AG10803 (cell line): Measurements from ENCODE around the gene ZNF844.
A peak's percentile ranks its signal among the peaks of the same experiment; 100 is the strongest.
"Not testable (repeated sequence)": the region's sequence is repeated elsewhere in the genome, so short reads cannot be mapped to it uniquely, and the experiment has no call there.

Experiments used
- DNase-seq: peaks from one replicate; pipeline ENCODE4 v3.0.0; 2010; ENCODE audit warnings: low read depth
- H3K4me3 ChIP-seq: 2 replicates; pipeline ENCODE4 v1.5.1; 2011; ENCODE audit warnings: mild to moderate bottlenecking, low read length, control low read depth
- TF ChIP-seq, protein P1 (sequence below): conservative IDR thresholded peaks from 2 replicates; pipeline ENCODE4 v1.5.1; 2011; ENCODE audit warnings: mild to moderate bottlenecking, low read length, control low read depth, inconsistent platforms

Gene ZNF844

GRCh38 chr19:12075538-12076139 is 11.1 kb downstream of the ZNF844 start:
- no peak overlapping the region for H3K4me3 ChIP-seq
- TF ChIP-seq, protein P1, sequence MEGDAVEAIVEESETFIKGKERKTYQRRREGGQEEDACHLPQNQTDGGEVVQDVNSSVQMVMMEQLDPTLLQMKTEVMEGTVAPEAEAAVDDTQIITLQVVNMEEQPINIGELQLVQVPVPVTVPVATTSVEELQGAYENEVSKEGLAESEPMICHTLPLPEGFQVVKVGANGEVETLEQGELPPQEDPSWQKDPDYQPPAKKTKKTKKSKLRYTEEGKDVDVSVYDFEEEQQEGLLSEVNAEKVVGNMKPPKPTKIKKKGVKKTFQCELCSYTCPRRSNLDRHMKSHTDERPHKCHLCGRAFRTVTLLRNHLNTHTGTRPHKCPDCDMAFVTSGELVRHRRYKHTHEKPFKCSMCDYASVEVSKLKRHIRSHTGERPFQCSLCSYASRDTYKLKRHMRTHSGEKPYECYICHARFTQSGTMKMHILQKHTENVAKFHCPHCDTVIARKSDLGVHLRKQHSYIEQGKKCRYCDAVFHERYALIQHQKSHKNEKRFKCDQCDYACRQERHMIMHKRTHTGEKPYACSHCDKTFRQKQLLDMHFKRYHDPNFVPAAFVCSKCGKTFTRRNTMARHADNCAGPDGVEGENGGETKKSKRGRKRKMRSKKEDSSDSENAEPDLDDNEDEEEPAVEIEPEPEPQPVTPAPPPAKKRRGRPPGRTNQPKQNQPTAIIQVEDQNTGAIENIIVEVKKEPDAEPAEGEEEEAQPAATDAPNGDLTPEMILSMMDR, result no peak
- no peak for DNase-seq

- not testable (repeated sequence) for DNase-seq, H3K4me3 ChIP-seq
Observed at GRCh38 chr19:12076331-12076730, 11.8 kb downstream of the ZNF844 start.

DNA sequence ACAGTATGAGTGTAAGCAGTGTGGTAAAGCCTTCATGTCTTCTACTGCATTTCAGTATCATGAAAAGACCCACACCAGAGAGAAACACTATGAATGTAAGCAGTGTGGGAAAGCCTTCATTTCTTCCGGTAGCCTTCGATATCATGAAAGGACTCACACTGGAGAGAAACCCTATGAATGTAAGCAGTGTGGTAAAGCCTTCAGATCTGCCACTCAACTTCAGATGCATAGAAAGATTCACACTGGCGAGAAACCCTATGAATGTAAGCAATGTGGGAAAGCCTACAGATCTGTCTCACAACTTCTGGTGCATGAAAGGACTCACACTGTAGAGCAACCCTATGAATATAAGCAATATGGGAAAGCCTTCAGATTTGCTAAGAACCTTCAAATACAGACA is 12.8 kb downstream of the ZNF844 start:
- TF ChIP-seq, protein P1, result no peak

GRCh38 chr19:12083336-12083735 is 18.8 kb downstream of the ZNF844 start:
- H3K4me3 ChIP-seq, DNase-seq: not testable (repeated sequence)

More for the DNA sequence above, 12.8 kb downstream of the ZNF844 start:
- DNase-seq, result no peak
- no peak overlapping the region for H3K4me3 ChIP-seq

DNA sequence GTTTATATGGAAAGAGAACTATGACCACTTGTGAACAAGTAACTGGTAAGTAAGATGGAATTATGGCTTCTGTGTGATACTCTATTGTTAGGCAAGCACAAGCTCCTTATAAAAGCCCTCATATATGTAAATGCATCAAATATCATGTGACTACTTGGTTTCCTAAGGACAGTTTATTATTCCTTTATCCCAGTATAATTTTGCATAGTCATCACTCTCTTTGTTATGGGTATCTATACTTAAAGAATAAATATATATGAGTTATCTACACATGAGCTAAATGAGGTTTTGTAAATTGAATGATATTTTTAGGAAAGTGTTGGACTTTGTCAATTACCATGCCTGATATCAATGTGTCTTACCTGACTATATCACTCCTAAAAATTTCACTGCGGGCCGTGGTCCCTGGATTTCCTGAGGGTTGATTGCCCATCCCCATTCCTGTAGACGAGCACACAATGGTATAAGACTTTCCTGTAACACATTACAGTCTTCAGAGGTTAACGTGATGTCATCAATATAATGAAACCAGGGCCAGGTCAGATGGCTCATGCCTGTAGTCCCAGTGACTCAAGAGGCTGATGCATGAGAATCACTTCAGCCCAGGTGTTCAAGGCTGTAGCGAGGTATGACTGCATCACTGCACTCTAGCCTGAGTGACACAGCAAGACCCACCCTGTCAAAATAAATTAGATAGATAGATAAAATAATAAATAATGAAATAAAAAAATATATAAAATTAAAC is 20.7 kb downstream of the ZNF844 start:
- no peak for DNase-seq
- TF ChIP-seq, protein P1, result no peak
- no peak overlapping the region for H3K4me3 ChIP-seq

DNA sequence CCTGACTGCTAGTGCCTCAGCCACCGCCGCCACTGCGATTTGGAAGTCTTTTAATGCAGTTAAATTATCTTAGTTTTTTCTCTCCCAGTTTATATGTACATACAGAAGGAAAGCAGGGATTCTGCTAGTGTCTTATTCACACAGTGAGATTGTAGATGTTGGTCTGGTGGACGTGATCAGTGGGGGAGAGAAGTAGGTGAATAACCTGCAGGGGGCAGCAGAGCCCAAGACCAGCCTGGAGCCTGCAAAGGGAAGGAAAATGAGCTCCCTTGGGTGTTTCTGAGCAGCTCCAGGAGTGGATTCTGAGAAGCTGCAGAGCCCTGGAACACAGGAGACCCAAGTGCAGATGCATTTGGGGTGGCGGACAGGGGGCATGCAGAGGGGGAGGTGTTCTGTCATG is 26.3 kb downstream of the ZNF844 start:
- TF ChIP-seq, protein P1, result peak; percentile 65
- no peak overlapping the region for H3K4me3 ChIP-seq
- peak; percentile 59 for DNase-seq

- H3K4me3 ChIP-seq, result peak overlapping the region; percentile 86
- TF ChIP-seq, protein P1, result no peak
- peak; percentile 87 for DNase-seq
Observed at GRCh38 chr19:12092065-12092867, 27.7 kb downstream of the ZNF844 start.

DNA sequence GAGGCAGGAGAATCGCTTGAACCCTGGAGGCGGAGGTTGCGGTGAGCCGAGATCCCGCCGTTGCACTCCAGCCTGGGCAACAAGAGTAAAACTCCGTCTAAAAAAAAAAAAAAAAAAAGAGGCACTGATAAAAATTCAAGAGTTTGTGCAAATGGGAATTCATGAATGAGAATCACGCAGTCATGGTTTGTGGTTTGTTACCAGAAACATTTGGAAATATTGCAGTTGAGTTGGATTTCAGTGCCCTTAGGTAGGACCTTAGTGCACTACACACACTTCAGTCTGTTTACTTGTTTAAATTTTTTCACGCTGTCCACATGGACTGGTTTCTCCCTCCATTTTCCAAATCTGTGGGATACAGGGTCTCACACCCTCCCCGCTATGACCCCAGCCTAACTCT is 28.4 kb downstream of the ZNF844 start:
- TF ChIP-seq, protein P1, result no peak
- H3K4me3 ChIP-seq, result peak overlapping the region; percentile 86
- peak; percentile 47 for DNase-seq
